Endothelial cell (in vitro differentiated cells): Measurements from ENCODE around the gene GATAD2A. TPM values are rescaled to one million over a fixed set of nuclear protein-coding genes. Genes with fewer than 3 reads are reported as not detected.
A peak's percentile ranks its signal among the peaks of the same experiment; 100 is the strongest.

Experiments used
- DNase-seq: peaks from one replicate; pipeline ENCODE4 v3.0.0; 2021; ENCODE audit warnings: low spot score
- H3K27ac Mint-ChIP-seq: one replicate; pipeline ENCODE4 v1.8.0; 2021; ENCODE audit warnings: mixed read lengths, inconsistent platforms; ENCODE audit not compliant: unreplicated experiment
- H3K27me3 Mint-ChIP-seq: one replicate; pipeline ENCODE4 v1.8.0; 2021; ENCODE audit warnings: mild to moderate bottlenecking, moderate library complexity, mixed read lengths, inconsistent platforms; ENCODE audit not compliant: unreplicated experiment
- H3K36me3 Mint-ChIP-seq: one replicate; pipeline ENCODE4 v1.8.0; 2021; ENCODE audit warnings: mild to moderate bottlenecking, low read depth, mixed read lengths, inconsistent platforms; ENCODE audit not compliant: unreplicated experiment
- H3K4me1 Mint-ChIP-seq: one replicate; pipeline ENCODE4 v1.8.0; 2021; ENCODE audit warnings: mild to moderate bottlenecking, mixed read lengths, inconsistent platforms; ENCODE audit not compliant: unreplicated experiment
- H3K4me3 Mint-ChIP-seq: one replicate; pipeline ENCODE4 v1.8.0; 2021; ENCODE audit warnings: mild to moderate bottlenecking, mixed read lengths, inconsistent platforms; ENCODE audit not compliant: unreplicated experiment
- H3K9me3 Mint-ChIP-seq: one replicate; pipeline ENCODE4 v1.8.0; 2021; ENCODE audit warnings: mixed read lengths, inconsistent platforms; ENCODE audit not compliant: unreplicated experiment
- CTCF ChIP-seq: fragments of 200-600 bp; sonication (generic); IDR thresholded peaks from one replicate; pipeline ENCODE4 v1.5.0; 2021; ENCODE audit warnings: antibody characterized with exemption; ENCODE audit not compliant: unreplicated experiment
- total RNA-seq: library from RNA; stranded (reverse); fragmentation: NEBNext Ultra II Directional; extraction: Animal tissue kit (Norgen Biotek cat#: 25700); gene quantifications from one replicate; pipeline ENCODE4 v1.2.1, GENCODE V29; 2021; ENCODE audit not compliant: unreplicated experiment

Gene GATAD2A
- total RNA-seq, 1 donor from 2014 or later = 150 TPM

GRCh38 chr19:19446655-19447437, 41.4 kb downstream of the GATAD2A start:
- Mint-ChIP-seq H3K9me3 (no peaks in the 10 kb centered on the region), H3K36me3 (peaks cover 16% of the 10 kb centered on the region), H3K27me3 (peaks cover 4% of the 10 kb centered on the region), H3K4me3 (no peak overlapping the region), H3K27ac (peak overlapping the region; percentile 17), H3K4me1 (peaks cover 36% of the 10 kb centered on the region)
- TF ChIP-seq CTCF = no peak
- no peak for DNase-seq

DNA sequence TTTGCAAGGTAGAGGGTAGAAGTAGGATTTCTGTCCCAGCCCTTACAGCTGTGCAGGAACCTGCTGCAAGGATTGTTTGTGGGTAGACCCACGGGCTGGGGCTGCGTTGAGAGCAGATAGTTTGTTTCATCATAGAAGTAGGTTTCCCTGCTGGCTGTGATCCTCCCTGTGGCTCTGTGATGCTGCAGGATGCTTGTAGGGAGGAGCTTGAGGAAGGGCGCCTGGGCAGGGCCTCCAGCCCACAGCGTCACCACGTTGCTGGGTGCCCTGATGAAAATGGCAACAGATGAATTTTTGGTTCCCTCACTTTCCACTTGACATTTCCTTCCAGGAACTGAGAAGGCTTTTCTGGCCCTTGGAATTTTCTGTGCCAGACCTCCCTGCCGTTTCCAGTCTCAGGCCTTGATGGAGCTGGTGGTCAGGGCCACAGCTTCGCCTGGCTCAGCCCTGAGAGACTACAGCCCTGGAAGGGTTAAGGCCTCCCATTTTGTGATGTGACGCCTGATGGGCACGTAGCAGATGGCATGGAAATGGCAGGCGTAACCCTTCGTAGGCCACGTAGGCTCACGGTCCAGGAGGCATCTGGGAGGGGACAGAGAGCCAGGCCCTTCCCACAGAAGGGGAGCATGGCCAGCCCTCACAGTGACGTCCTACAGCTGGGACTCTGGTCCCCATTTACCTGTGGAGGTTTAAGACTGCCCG, 42.2 kb downstream of the GATAD2A start:
- no peaks in the 10 kb centered on the region for H3K9me3 Mint-ChIP-seq
- H3K4me3 Mint-ChIP-seq = no peak overlapping the region
- H3K36me3 Mint-ChIP-seq = peaks cover 16% of the 10 kb centered on the region
- H3K4me1 Mint-ChIP-seq = peaks cover 42% of the 10 kb centered on the region
- no peak overlapping the region for H3K27ac Mint-ChIP-seq
- no peak for TF ChIP-seq CTCF
- peaks cover 4% of the 10 kb centered on the region for H3K27me3 Mint-ChIP-seq
- no peak for DNase-seq

GRCh38 chr19:19448238-19448544, 42.7 kb downstream of the GATAD2A start:
- Mint-ChIP-seq H3K9me3 (no peaks in the 10 kb centered on the region), H3K27me3 (peaks cover 4% of the 10 kb centered on the region), H3K36me3 (peaks cover 14% of the 10 kb centered on the region), H3K4me3 (no peak overlapping the region), H3K4me1 (peaks cover 42% of the 10 kb centered on the region), H3K27ac (no peak overlapping the region)
- no peak for TF ChIP-seq CTCF
- no peak for DNase-seq

GRCh38 chr19:19451429-19452242, 46.2 kb downstream of the GATAD2A start:
- no peak for DNase-seq
- TF ChIP-seq CTCF = no peak
- peaks cover 22% of the 10 kb centered on the region for H3K4me1 Mint-ChIP-seq
- peaks cover 5% of the 10 kb centered on the region for H3K36me3 Mint-ChIP-seq
- peak overlapping the region; percentile 48 for H3K27ac Mint-ChIP-seq
- peak overlapping the region; percentile 73 for H3K4me3 Mint-ChIP-seq
- H3K27me3 Mint-ChIP-seq = peaks cover 2% of the 10 kb centered on the region
- no peaks in the 10 kb centered on the region for H3K9me3 Mint-ChIP-seq
